Endodermal cell (in vitro differentiated cells): ENCODE measurements around the gene MINK1. TPM values are rescaled to one million over a fixed set of nuclear protein-coding genes. Genes with fewer than 3 reads are reported as not detected.

Experiments
- DNase-seq: peaks from one replicate; pipeline ENCODE4 v3.0.0-alpha.2; 2017
- H3K27ac ChIP-seq: 2 replicates; pipeline ENCODE4 v1.5.1; 2013; ENCODE audit warnings: mild to moderate bottlenecking, low read depth, low read length, moderate library complexity
- H3K27me3 ChIP-seq: 2 replicates; pipeline ENCODE4 v1.6.1; 2013; ENCODE audit warnings: mild to moderate bottlenecking, low read length, moderate library complexity; ENCODE audit not compliant: insufficient read depth, control insufficient read depth, poor library complexity, severe bottlenecking
- H3K36me3 ChIP-seq: 2 replicates; pipeline ENCODE4 v1.7.0; 2013; ENCODE audit warnings: mild to moderate bottlenecking, low read length, moderate library complexity; ENCODE audit not compliant: control insufficient read depth, insufficient read depth
- H3K4me1 ChIP-seq: one replicate; pipeline ENCODE4 v1.7.0; 2013; ENCODE audit warnings: low read length; ENCODE audit not compliant: control insufficient read depth, insufficient read depth
- H3K4me3 ChIP-seq: 2 replicates; pipeline ENCODE4 v1.5.1; 2013; ENCODE audit warnings: mild to moderate bottlenecking, low read length, moderate library complexity
- H3K9ac ChIP-seq: 2 replicates; pipeline ENCODE4 v1.6.1; 2013; ENCODE audit warnings: mild to moderate bottlenecking, low read length, moderate library complexity; ENCODE audit not compliant: poor library complexity, severe bottlenecking; ENCODE audit errors: extremely low read depth
- H3K9me3 ChIP-seq: 2 replicates; pipeline ENCODE4 v1.6.1; 2013; ENCODE audit warnings: mild to moderate bottlenecking, low read length, moderate library complexity; ENCODE audit not compliant: control insufficient read depth
- H3K27ac Mint-ChIP-seq: 2 replicates; pipeline ENCODE4 v1.8.0; 2020; ENCODE audit warnings: mixed read lengths
- H3K27me3 Mint-ChIP-seq: 2 replicates; pipeline ENCODE4 v1.8.0; 2021; ENCODE audit warnings: mild to moderate bottlenecking, mixed read lengths; ENCODE audit not compliant: insufficient read depth
- H3K36me3 Mint-ChIP-seq: 2 replicates; pipeline ENCODE4 v1.8.0; 2020; ENCODE audit warnings: low read depth, mixed read lengths
- H3K4me1 Mint-ChIP-seq: 2 replicates; pipeline ENCODE4 v1.8.0; 2020; ENCODE audit warnings: mixed read lengths
- H3K4me3 Mint-ChIP-seq: 2 replicates; pipeline ENCODE4 v1.8.0; 2020; ENCODE audit warnings: mild to moderate bottlenecking, moderate library complexity, mixed read lengths
- H3K9me3 Mint-ChIP-seq: 2 replicates; pipeline ENCODE4 v1.8.0; 2020; ENCODE audit warnings: mild to moderate bottlenecking, mixed read lengths
- WGBS, 2 experiments: methylation state at CpG; one replicate each; pipeline versions ENCODE4 v1.1.5 to v1.1.7; 2013; ENCODE audit warnings: missing lambda C conversion rate in 2 of 2, mixed read lengths in 1 of 2; ENCODE audit not compliant: insufficient coverage in 1 of 2, insufficient read length in 1 of 2; 5-methylcytosine and 5-hydroxymethylcytosine counted together
- total RNA-seq, 2 donors: library from RNA; stranded (reverse); fragmentation: NEBNext Ultra II Directional in 1 of 2; extraction: Animal tissue kit (Norgen Biotek cat#: 25700) in 1 of 2; gene quantifications; 2 replicates in 1 of 2; 3 replicates in 1 of 2; pipeline ENCODE4 v1.2.1, GENCODE V29; 2021
- TF ChIP-seq, protein P1 (sequence below): fragments of 200-600 bp; sonication (generic); conservative IDR thresholded peaks from 2 replicates; pipeline ENCODE4 v1.5.0; 2021; ENCODE audit warnings: antibody characterized with exemption, mild to moderate bottlenecking

MINK1 gene
- total RNA-seq, 2 donors from 2014 or later, result 75.0 to 79.7 TPM

DNA sequence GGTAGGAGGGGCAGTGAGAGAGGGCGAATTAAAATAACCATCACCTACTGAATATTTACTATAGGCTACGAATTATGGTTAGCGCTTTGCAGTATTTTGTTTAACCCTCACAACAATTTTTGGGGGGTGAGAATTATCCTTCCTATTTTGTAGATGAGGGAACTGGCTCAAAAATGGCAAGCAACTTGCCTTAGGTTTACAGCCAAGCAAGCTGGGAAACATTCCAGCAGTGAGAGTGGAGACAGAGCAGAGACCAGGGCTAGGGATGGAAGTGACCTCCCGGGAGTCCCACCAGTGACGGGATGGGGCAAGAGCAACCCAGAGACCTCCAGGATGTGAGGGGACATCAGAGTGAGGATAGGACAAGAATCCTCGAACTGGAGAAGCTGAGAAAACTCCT is 46.6 kb upstream of the MINK1 start:
- H3K9me3 Mint-ChIP-seq, result no peaks in the 10 kb centered on the region
- Histone ChIP-seq H3K9me3 (no peaks in the 10 kb centered on the region), H3K36me3 (no peaks in the 10 kb centered on the region), H3K27ac (no peak overlapping the region), H3K27me3 (peaks cover 81% of the 10 kb centered on the region), H3K4me3 (no peak overlapping the region), H3K4me1 (no peaks in the 10 kb centered on the region), H3K9ac (no peak overlapping the region)
- TF ChIP-seq, protein P1, sequence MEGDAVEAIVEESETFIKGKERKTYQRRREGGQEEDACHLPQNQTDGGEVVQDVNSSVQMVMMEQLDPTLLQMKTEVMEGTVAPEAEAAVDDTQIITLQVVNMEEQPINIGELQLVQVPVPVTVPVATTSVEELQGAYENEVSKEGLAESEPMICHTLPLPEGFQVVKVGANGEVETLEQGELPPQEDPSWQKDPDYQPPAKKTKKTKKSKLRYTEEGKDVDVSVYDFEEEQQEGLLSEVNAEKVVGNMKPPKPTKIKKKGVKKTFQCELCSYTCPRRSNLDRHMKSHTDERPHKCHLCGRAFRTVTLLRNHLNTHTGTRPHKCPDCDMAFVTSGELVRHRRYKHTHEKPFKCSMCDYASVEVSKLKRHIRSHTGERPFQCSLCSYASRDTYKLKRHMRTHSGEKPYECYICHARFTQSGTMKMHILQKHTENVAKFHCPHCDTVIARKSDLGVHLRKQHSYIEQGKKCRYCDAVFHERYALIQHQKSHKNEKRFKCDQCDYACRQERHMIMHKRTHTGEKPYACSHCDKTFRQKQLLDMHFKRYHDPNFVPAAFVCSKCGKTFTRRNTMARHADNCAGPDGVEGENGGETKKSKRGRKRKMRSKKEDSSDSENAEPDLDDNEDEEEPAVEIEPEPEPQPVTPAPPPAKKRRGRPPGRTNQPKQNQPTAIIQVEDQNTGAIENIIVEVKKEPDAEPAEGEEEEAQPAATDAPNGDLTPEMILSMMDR, result no peak
- no peak overlapping the region for H3K4me3 Mint-ChIP-seq
- peaks cover 78% of the 10 kb centered on the region for H3K27me3 Mint-ChIP-seq
- DNase-seq, result no peak
- H3K4me1 Mint-ChIP-seq, result peaks cover 6% of the 10 kb centered on the region
- H3K27ac Mint-ChIP-seq, result no peak overlapping the region
- H3K36me3 Mint-ChIP-seq, result no peaks in the 10 kb centered on the region
- 75 to 91% methylated on average over 3 to 6 of the region's 6 CpGs for WGBS, 2 experiments

- peak overlapping the region; percentile 67 for H3K9ac ChIP-seq
- WGBS, 2 experiments, result 89 to 90% methylated on average over 13 to 14 of the region's 14 CpGs
These were observed 44.9 kb upstream of the MINK1 start for GRCh38 chr17:4788159-4788806.

GRCh38 chr17:4788807-4789700 is 44.1 kb upstream of the MINK1 start, which contains the start of gene GLTPD2:
GLTPD2 (plus strand) TSS chr17:4788964; CDS start chr17:4789012, 48 bp downstream.
- Histone ChIP-seq H3K4me1 (no peaks in the 10 kb centered on the region), H3K36me3 (no peaks in the 10 kb centered on the region), H3K4me3 (peak within 1 kb of the TSS; percentile 91), H3K27me3 (peaks cover 76% of the 10 kb centered on the region), H3K9me3 (no peaks in the 10 kb centered on the region), H3K9ac (peak within 1 kb of the TSS; percentile 67), H3K27ac (no peak within 1 kb of the TSS)
- H3K4me3 Mint-ChIP-seq, result peak within 1 kb of the TSS; percentile 67
- H3K4me1 Mint-ChIP-seq, result peaks cover 6% of the 10 kb centered on the region
- no peaks in the 10 kb centered on the region for H3K9me3 Mint-ChIP-seq
- peaks cover 75% of the 10 kb centered on the region for H3K27me3 Mint-ChIP-seq
- 5 to 6% methylated on average over 25 to 62 of the region's 62 CpGs for WGBS, 2 experiments
- TF ChIP-seq, protein P1, result no peak
- DNase-seq, result peak; percentile 83
- no peak within 1 kb of the TSS for H3K27ac Mint-ChIP-seq
- H3K36me3 Mint-ChIP-seq, result no peaks in the 10 kb centered on the region

More at GRCh38 chr17:4788159-4788806, 44.9 kb upstream of the MINK1 start:
- no peaks in the 10 kb centered on the region for H3K36me3 Mint-ChIP-seq
- no peaks in the 10 kb centered on the region for H3K36me3 ChIP-seq
- peak overlapping the region; percentile 67 for H3K4me3 Mint-ChIP-seq
- no peak for DNase-seq
- H3K27me3 Mint-ChIP-seq, result peaks cover 77% of the 10 kb centered on the region
- TF ChIP-seq, protein P1, result no peak
- peak overlapping the region; percentile 91 for H3K4me3 ChIP-seq
- H3K9me3 Mint-ChIP-seq, result no peaks in the 10 kb centered on the region
- H3K9me3 ChIP-seq, result no peaks in the 10 kb centered on the region
- H3K4me1 Mint-ChIP-seq, result peaks cover 6% of the 10 kb centered on the region
- H3K27me3 ChIP-seq, result peaks cover 82% of the 10 kb centered on the region
- H3K27ac Mint-ChIP-seq, result no peak overlapping the region
- no peaks in the 10 kb centered on the region for H3K4me1 ChIP-seq
- no peak overlapping the region for H3K27ac ChIP-seq
